Bronchial epithelial cell (primary cell): ENCODE measurements around the gene LIPA. TPM values are rescaled to one million over a fixed set of nuclear protein-coding genes. Genes with fewer than 3 reads are reported as not detected.
"Not testable (repeated sequence)": the region's sequence is repeated elsewhere in the genome, so short reads cannot be mapped to it uniquely, and the experiment has no call there.

Experiments
- DNase-seq: peaks from one replicate; pipeline ENCODE4 v3.0.0-alpha.2; 2010; ENCODE audit warnings: low read depth
- FAIRE-seq: peaks from 2 replicates; lab custom pipeline; 2011; peaks lifted over from hg19 to GRCh38; lab: Jason Lieb, UNC
- H3K27me3 ChIP-seq: 2 replicates; pipeline ENCODE4 v1.5.1; 2011; ENCODE audit warnings: low read length; ENCODE audit not compliant: control insufficient read depth, insufficient read depth
- H3K36me3 ChIP-seq: 2 replicates; pipeline ENCODE4 v1.5.1; 2011; ENCODE audit warnings: low read length; ENCODE audit not compliant: control insufficient read depth, insufficient read depth
- H3K4me3 ChIP-seq: 2 replicates; pipeline ENCODE4 v1.5.1; 2011; ENCODE audit warnings: mild to moderate bottlenecking, low read depth, low read length, control low read depth
- CTCF ChIP-seq: IDR thresholded peaks from 2 replicates; pipeline ENCODE4 v1.5.1; 2011; ENCODE audit warnings: mild to moderate bottlenecking, moderate library complexity, low read length, control low read depth, inconsistent platforms; ENCODE audit not compliant: insufficient read depth, severe bottlenecking
- total RNA-seq: library from RNA; depleted of rRNA; stranded (reverse); fragments of >200 nt; gene quantifications from 2 replicates; pipeline ENCODE4 v1.2.1, GENCODE V29; 2014

LIPA gene
- total RNA-seq, 1 donor from 2014 or later, result 20.8 TPM

GRCh38 chr10:89248990-89249389 is 2.6 kb downstream of the LIPA start:
- Histone ChIP-seq H3K36me3 (no peaks in the 10 kb centered on the region), H3K4me3 (no peak overlapping the region), H3K27me3 (no peaks in the 10 kb centered on the region)
- TF ChIP-seq CTCF, result no peak
- no peak for FAIRE-seq
- DNase-seq, result no peak

- DNase-seq, FAIRE-seq: not testable (repeated sequence)
Measured at GRCh38 chr10:89247623-89248022, 4.0 kb downstream of the LIPA start.

GRCh38 chr10:89245802-89246201 is 5.8 kb downstream of the LIPA start:
- no peak for TF ChIP-seq CTCF
- FAIRE-seq, result no peak
- Histone ChIP-seq H3K4me3 (no peak overlapping the region), H3K36me3 (no peaks in the 10 kb centered on the region), H3K27me3 (no peaks in the 10 kb centered on the region)
- no peak for DNase-seq

More at GRCh38 chr10:89247623-89248022, 4.0 kb downstream of the LIPA start:
- not testable (repeated sequence) for H3K27me3 ChIP-seq, H3K4me3 ChIP-seq, H3K36me3 ChIP-seq

- FAIRE-seq (no peak), DNase-seq (no peak)
- no peaks in the 10 kb centered on the region for H3K27me3 ChIP-seq
- no peak for TF ChIP-seq CTCF
- H3K4me3 ChIP-seq, result no peak overlapping the region
- peaks cover 1% of the 10 kb centered on the region for H3K36me3 ChIP-seq
Measured at GRCh38 chr10:89242840-89243568, 8.6 kb downstream of the LIPA start.

- no peak for FAIRE-seq
- H3K27me3 ChIP-seq, result no peaks in the 10 kb centered on the region
- peaks cover 1% of the 10 kb centered on the region for H3K36me3 ChIP-seq
- TF ChIP-seq CTCF, result no peak
- H3K4me3 ChIP-seq, result no peak overlapping the region
- DNase-seq, result peak; percentile 42
Measured at GRCh38 chr10:89242345-89242684, 9.3 kb downstream of the LIPA start.

GRCh38 chr10:89241486-89242344 is 9.9 kb downstream of the LIPA start:
- FAIRE-seq, result no peak
- H3K27me3 ChIP-seq, result no peaks in the 10 kb centered on the region
- TF ChIP-seq CTCF, result no peak
- no peak overlapping the region for H3K4me3 ChIP-seq
- H3K36me3 ChIP-seq, result peaks cover 1% of the 10 kb centered on the region
- peak; percentile 64 for DNase-seq
